HepG2 (cell line): ENCODE data around the gene TECTB. TPM values are rescaled to one million over a fixed set of nuclear protein-coding genes. Genes with fewer than 3 reads are reported as not detected.

ENCODE experiments used
- ATF7 ChIP-seq, 2 experiments: fragments of 450-650 bp in 1 of 2; sonication (generic) in 1 of 2; formaldehyde crosslinking in 1 of 2; IDR thresholded peaks; 2 replicates each; pipeline versions ENCODE4 v1.4.0 to v1.6.1; 2016 to 2020; ENCODE audit warnings: antibody characterized with exemption in 1 of 2, mild to moderate bottlenecking in 1 of 2, missing genetic modification reagents in 1 of 2
- BHLHE40 ChIP-seq: IDR thresholded peaks from 2 replicates; pipeline ENCODE4 v1.6.1; 2011; ENCODE audit warnings: low read length, improper control_type of control experiment
- CEBPB ChIP-seq: IDR thresholded peaks from 2 replicates; pipeline ENCODE4 v1.6.1; 2011; ENCODE audit warnings: low read depth, low read length, improper control_type of control experiment, borderline replicate concordance
- CEBPG ChIP-seq: IDR thresholded peaks from 2 replicates; pipeline ENCODE4 v1.6.1; 2016
- FOXA3 ChIP-seq: IDR thresholded peaks from 2 replicates; pipeline ENCODE4 v1.6.1; 2016; ENCODE audit warnings: missing genetic modification reagents, missing compliant biosample characterization
- HHEX ChIP-seq: IDR thresholded peaks from 2 replicates; pipeline ENCODE4 v1.6.1; 2016; ENCODE audit warnings: control low read depth
- HOXA7 ChIP-seq: sonication (generic); formaldehyde crosslinking; IDR thresholded peaks from 2 replicates; pipeline ENCODE4 v1.8.1; 2022; ENCODE audit warnings: mild to moderate bottlenecking, missing genetic modification reagents, moderate library complexity
- JARID2 ChIP-seq: sonication (generic); formaldehyde crosslinking; IDR thresholded peaks from 2 replicates; pipeline ENCODE4 v1.8.1; 2023; ENCODE audit warnings: missing genetic modification reagents, inconsistent platforms; ENCODE audit not compliant: insufficient replicate concordance
- MTF1 ChIP-seq: sonication (generic); formaldehyde crosslinking; IDR thresholded peaks from 2 replicates; pipeline ENCODE4 v1.5.0; 2020; ENCODE audit warnings: missing genetic modification reagents
- NKX3-1 ChIP-seq: sonication (generic); formaldehyde crosslinking; IDR thresholded peaks from 2 replicates; pipeline ENCODE4 v1.5.0; 2020; ENCODE audit warnings: missing genetic modification reagents
- PHB2 ChIP-seq: fragments of 450-650 bp; IDR thresholded peaks from 2 replicates; pipeline ENCODE4 v1.6.1; 2018; ENCODE audit not compliant: partially characterized antibody
- ZBTB20 ChIP-seq: sonication (generic); formaldehyde crosslinking; IDR thresholded peaks from 2 replicates; pipeline ENCODE4 v1.8.1; 2023; ENCODE audit warnings: missing genetic modification reagents, low read depth, mild to moderate bottlenecking, borderline replicate concordance
- ZFP37 ChIP-seq: sonication (generic); formaldehyde crosslinking; IDR thresholded peaks from 2 replicates; pipeline ENCODE4 v1.4.0; 2020; ENCODE audit warnings: missing genetic modification reagents, borderline replicate concordance
- ZKSCAN8 ChIP-seq: IDR thresholded peaks from 2 replicates; pipeline ENCODE4 v1.6.1; 2016; ENCODE audit warnings: borderline replicate concordance, missing genetic modification reagents, missing compliant biosample characterization
- ZMYM4 ChIP-seq: sonication (generic); formaldehyde crosslinking; IDR thresholded peaks from 2 replicates; pipeline ENCODE4 v1.8.1; 2023; ENCODE audit warnings: mild to moderate bottlenecking, missing genetic modification reagents
- ZNF232 ChIP-seq: sonication (generic); formaldehyde crosslinking; IDR thresholded peaks from 2 replicates; pipeline ENCODE4 v1.4.0; 2020; ENCODE audit warnings: missing genetic modification reagents, borderline replicate concordance
- ZNF264 ChIP-seq: sonication (generic); formaldehyde crosslinking; IDR thresholded peaks from 2 replicates; pipeline ENCODE4 v1.4.0; 2020; ENCODE audit warnings: missing genetic modification reagents
- ZNF350 ChIP-seq: sonication (generic); formaldehyde crosslinking; IDR thresholded peaks from 2 replicates; pipeline ENCODE4 v1.4.0; 2020; ENCODE audit warnings: mild to moderate bottlenecking, low read depth, missing genetic modification reagents, borderline replicate concordance
- ZNF468 ChIP-seq: sonication (generic); formaldehyde crosslinking; IDR thresholded peaks from 2 replicates; pipeline ENCODE4 v1.8.0; 2022; ENCODE audit warnings: mild to moderate bottlenecking, moderate library complexity, missing genetic modification reagents
- ZNF567 ChIP-seq: sonication (generic); formaldehyde crosslinking; IDR thresholded peaks from 2 replicates; pipeline ENCODE4 v1.8.1; 2023; ENCODE audit warnings: mild to moderate bottlenecking, missing genetic modification reagents, borderline replicate concordance
- ZNF816 ChIP-seq: sonication (generic); formaldehyde crosslinking; IDR thresholded peaks from 2 replicates; pipeline ENCODE4 v1.8.0; 2022; ENCODE audit warnings: missing genetic modification reagents, mild to moderate bottlenecking, borderline replicate concordance
- polyA plus RNA-seq, 8 experiments: library from polyadenylated mRNA; depleted of rRNA in 3 of 8; stranded (reverse) in 7 of 8; unstranded in 1 of 8; fragments of >200 nt; fragmentation: Illumina TruSeq in 4 of 8; extraction: Trizol in 4 of 8; gene quantifications; 2 replicates each; pipeline versions ENCODE4 v1.2.1 to v1.2.3, GENCODE V29; 2011 to 2016; ENCODE audit warnings: low read depth in 4 of 8, missing spikeins in 1 of 8, mixed read lengths in 1 of 8; ENCODE audit not compliant: insufficient read depth in 1 of 8
- total RNA-seq, 5 experiments: library from RNA; depleted of rRNA; stranded (reverse); fragments of >200 nt; fragmentation: Illumina TruSeq; extraction: Trizol; gene quantifications; 2 replicates each; pipeline ENCODE4 v1.2.3, GENCODE V29; 2016; ENCODE audit warnings: low read depth in 1 of 5
- TF ChIP-seq, protein P1 (sequence below): sonication (generic); formaldehyde crosslinking; IDR thresholded peaks from 2 replicates; pipeline ENCODE4 v1.4.0; 2020; ENCODE audit warnings: missing genetic modification reagents
- TF ChIP-seq, protein P2 (sequence below): sonication (generic); formaldehyde crosslinking; IDR thresholded peaks from 2 replicates; pipeline ENCODE4 v1.5.0; 2020; ENCODE audit warnings: missing genetic modification reagents
- TF ChIP-seq, protein P3 (sequence below): sonication (generic); formaldehyde crosslinking; IDR thresholded peaks from 2 replicates; pipeline ENCODE4 v1.5.0; 2020; ENCODE audit warnings: mild to moderate bottlenecking, missing genetic modification reagents, borderline replicate concordance

TECTB gene
- total and polyA plus RNA-seq, 2 of the 13 experiments (the other 11 are each of a cell fraction or from before 2014, with no cell fraction given), result 0.78 to 1.8 TPM

DNA sequence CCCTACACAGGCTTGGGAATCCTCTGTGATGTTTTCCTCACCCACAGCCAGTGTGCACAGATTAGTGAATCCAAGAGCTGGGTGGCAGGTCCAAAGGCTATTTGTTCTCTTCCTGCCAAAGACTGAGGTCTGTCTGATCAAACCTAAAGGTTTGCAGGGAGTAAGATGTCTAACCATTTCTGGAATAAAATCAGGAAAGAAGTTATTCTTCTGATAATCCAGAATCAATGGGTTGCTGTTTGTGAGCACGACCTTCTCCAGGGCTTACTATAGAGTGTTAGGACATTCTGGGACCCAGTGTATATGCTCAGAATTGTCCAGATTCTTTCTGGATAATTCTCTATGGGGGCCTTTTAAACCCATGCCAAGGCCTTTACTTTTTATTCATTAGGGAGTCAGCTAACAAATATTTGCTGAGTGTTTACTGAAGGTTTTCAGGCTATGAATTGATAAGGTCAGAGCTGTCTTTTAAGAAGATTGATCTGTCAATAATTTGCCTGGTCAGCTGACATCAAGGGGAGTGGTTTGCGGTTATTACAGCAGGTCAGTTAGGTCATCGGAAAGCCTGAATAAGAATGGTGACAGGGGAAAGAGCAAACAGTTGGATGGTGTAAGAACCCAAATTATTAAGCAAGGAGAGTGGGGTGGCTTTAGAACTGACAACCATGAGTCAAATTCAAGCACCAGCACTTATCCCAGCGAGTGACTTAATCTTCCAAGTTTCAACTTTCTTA lies 7.5 kb upstream of the TECTB start (continued):
- TF ChIP-seq HOXA7 (CRISPR knock-in tag) (no peak), FOXA3 (peak; percentile 84), ZMYM4 (peak; percentile 84), JARID2 (no peak), HHEX (CRISPR knock-in tag) (0 out of 2 replicates have a peak, but pooled peaks have one; percentile 57), CEBPB (peak; percentile 99), ZNF350 (CRISPR knock-in tag) (no peak), MTF1 (CRISPR knock-in tag) (no peak), BHLHE40 (peak; percentile 20; the same call in 1 of the 2 replicates), ZNF816 (no peak), ZNF567 (CRISPR knock-in tag) (no peak), ZKSCAN8 (CRISPR knock-in tag) (peak; percentile 74; the same call in 1 of the 2 replicates), NKX3-1 (CRISPR knock-in tag) (no peak), CEBPG (peak; percentile 99), PHB2 (no peak), ZBTB20 (CRISPR knock-in tag) (0 out of 2 replicates have a peak, but pooled peaks have one; percentile 25), ATF7 (IDR thresholded peaks at IDR 0.05) (peak; percentile 85), ATF7 (CRISPR knock-in tag; IDR thresholded peaks at IDR 0.05) (no peak; the same call in 1 of the 2 replicates), ZNF468 (no peak), ZFP37 (CRISPR knock-in tag) (no peak), ZNF264 (CRISPR knock-in tag) (no peak; the same call in 1 of the 2 replicates), ZNF232 (CRISPR knock-in tag) (no peak)
- TF ChIP-seq, protein P1, sequence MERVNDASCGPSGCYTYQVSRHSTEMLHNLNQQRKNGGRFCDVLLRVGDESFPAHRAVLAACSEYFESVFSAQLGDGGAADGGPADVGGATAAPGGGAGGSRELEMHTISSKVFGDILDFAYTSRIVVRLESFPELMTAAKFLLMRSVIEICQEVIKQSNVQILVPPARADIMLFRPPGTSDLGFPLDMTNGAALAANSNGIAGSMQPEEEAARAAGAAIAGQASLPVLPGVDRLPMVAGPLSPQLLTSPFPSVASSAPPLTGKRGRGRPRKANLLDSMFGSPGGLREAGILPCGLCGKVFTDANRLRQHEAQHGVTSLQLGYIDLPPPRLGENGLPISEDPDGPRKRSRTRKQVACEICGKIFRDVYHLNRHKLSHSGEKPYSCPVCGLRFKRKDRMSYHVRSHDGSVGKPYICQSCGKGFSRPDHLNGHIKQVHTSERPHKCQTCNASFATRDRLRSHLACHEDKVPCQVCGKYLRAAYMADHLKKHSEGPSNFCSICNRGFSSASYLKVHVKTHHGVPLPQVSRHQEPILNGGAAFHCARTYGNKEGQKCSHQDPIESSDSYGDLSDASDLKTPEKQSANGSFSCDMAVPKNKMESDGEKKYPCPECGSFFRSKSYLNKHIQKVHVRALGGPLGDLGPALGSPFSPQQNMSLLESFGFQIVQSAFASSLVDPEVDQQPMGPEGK (CRISPR knock-in tag), result peak; percentile 27
- TF ChIP-seq, protein P2, sequence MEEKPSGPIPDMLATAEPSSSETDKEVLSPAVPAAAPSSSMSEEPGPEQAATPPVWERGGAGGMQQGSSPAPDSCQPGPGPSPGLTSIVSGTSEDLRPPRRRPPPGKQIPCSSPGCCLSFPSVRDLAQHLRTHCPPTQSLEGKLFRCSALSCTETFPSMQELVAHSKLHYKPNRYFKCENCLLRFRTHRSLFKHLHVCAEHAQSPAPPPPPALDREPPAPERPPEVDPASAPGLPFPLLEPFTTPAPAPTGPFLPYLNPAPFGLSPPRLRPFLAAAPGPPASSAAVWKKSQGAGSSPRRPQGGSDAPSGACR (CRISPR knock-in tag), result no peak; the same call in 1 of the 2 replicates
- TF ChIP-seq, protein P3, sequence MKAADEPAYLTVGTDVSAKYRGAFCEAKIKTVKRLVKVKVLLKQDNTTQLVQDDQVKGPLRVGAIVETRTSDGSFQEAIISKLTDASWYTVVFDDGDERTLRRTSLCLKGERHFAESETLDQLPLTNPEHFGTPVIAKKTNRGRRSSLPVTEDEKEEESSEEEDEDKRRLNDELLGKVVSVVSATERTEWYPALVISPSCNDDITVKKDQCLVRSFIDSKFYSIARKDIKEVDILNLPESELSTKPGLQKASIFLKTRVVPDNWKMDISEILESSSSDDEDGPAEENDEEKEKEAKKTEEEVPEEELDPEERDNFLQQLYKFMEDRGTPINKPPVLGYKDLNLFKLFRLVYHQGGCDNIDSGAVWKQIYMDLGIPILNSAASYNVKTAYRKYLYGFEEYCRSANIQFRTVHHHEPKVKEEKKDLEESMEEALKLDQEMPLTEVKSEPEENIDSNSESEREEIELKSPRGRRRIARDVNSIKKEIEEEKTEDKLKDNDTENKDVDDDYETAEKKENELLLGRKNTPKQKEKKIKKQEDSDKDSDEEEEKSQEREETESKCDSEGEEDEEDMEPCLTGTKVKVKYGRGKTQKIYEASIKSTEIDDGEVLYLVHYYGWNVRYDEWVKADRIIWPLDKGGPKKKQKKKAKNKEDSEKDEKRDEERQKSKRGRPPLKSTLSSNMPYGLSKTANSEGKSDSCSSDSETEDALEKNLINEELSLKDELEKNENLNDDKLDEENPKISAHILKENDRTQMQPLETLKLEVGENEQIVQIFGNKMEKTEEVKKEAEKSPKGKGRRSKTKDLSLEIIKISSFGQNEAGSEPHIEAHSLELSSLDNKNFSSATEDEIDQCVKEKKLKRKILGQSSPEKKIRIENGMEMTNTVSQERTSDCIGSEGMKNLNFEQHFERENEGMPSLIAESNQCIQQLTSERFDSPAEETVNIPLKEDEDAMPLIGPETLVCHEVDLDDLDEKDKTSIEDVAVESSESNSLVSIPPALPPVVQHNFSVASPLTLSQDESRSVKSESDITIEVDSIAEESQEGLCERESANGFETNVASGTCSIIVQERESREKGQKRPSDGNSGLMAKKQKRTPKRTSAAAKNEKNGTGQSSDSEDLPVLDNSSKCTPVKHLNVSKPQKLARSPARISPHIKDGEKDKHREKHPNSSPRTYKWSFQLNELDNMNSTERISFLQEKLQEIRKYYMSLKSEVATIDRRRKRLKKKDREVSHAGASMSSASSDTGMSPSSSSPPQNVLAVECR, result peak; percentile 43; the same call in 1 of the 2 replicates
